OCI-LY1 (cell line): ENCODE results near the gene IGLL5.
A peak's percentile ranks its signal among the peaks of the same experiment; 100 is the strongest.

Experiments used
- H2AFZ ChIP-seq: fragments of 200-600 bp; sonication (generic), shearing (Covaris generic); 2 replicates; pipeline ENCODE4 v1.6.0; 2014; ENCODE audit warnings: antibody characterized with exemption, mild to moderate bottlenecking, low read length
- H3F3A ChIP-seq: fragments of 200-600 bp; sonication (generic), shearing (Covaris generic); 2 replicates; pipeline ENCODE4 v1.6.0; 2014; ENCODE audit warnings: mild to moderate bottlenecking, antibody characterized with exemption, low read length, moderate library complexity; ENCODE audit not compliant: insufficient read depth
- H3K27ac ChIP-seq: fragments of 200-600 bp; sonication (generic); 2 replicates; pipeline ENCODE4 v1.5.1; 2014; ENCODE audit warnings: low read length, mixed run types, mild to moderate bottlenecking, low read depth; ENCODE audit not compliant: poor library complexity, severe bottlenecking
- H3K27me3 ChIP-seq: fragments of 200-600 bp; sonication (generic); 2 replicates; pipeline ENCODE4 v1.6.0; 2014; ENCODE audit warnings: antibody characterized with exemption, mild to moderate bottlenecking, low read length, moderate library complexity; ENCODE audit not compliant: insufficient read depth
- H3K36me3 ChIP-seq: fragments of 200-600 bp; sonication (generic); 2 replicates; pipeline ENCODE4 v1.6.1; 2014; ENCODE audit warnings: mild to moderate bottlenecking, antibody characterized with exemption, low read length, moderate library complexity, mixed read lengths; ENCODE audit not compliant: insufficient read depth
- H3K4me1 ChIP-seq: fragments of 200-600 bp; sonication (generic); 2 replicates; pipeline ENCODE4 v1.5.1; 2014; ENCODE audit warnings: mild to moderate bottlenecking, low read length, moderate library complexity; ENCODE audit not compliant: insufficient read depth, severe bottlenecking
- H3K4me2 ChIP-seq: fragments of 200-600 bp; sonication (generic), shearing (Covaris generic); 2 replicates; pipeline ENCODE4 v1.6.1; 2014; ENCODE audit warnings: low read length
- H3K4me3 ChIP-seq: fragments of 200-600 bp; sonication (generic); 2 replicates; pipeline ENCODE4 v1.5.1; 2014; ENCODE audit warnings: low read length, low read depth, mild to moderate bottlenecking, mixed read lengths; ENCODE audit not compliant: poor library complexity, severe bottlenecking
- H3K79me2 ChIP-seq: fragments of 200-600 bp; shearing (Covaris generic); 2 replicates; pipeline ENCODE4 v1.6.1; 2016; ENCODE audit warnings: mixed run types, low read length, mixed read lengths; ENCODE audit not compliant: insufficient read depth
- H3K9ac ChIP-seq: fragments of 200-600 bp; sonication (generic), shearing (Covaris generic); 2 replicates; pipeline ENCODE4 v1.6.1; 2014; ENCODE audit warnings: mild to moderate bottlenecking, low read length, mixed read lengths
- H3K9me2 ChIP-seq: fragments of 200-600 bp; sonication (generic), shearing (Covaris generic); 2 replicates; pipeline ENCODE4 v1.6.1; 2014; ENCODE audit warnings: low read depth, mild to moderate bottlenecking, low read length, mixed read lengths
- H3K9me3 ChIP-seq: fragments of 200-600 bp; shearing (Covaris generic); 2 replicates; pipeline ENCODE4 v1.6.1; 2014; ENCODE audit warnings: low read length, mixed read lengths
- H4K20me1 ChIP-seq: fragments of 200-600 bp; sonication (generic), shearing (Covaris generic); 2 replicates; pipeline ENCODE4 v1.6.0; 2016; ENCODE audit warnings: mild to moderate bottlenecking, low read length; ENCODE audit not compliant: insufficient read depth
- CTCF ChIP-seq: fragments of 200-600 bp; sonication (generic), shearing (Covaris generic); IDR thresholded peaks from 2 replicates; pipeline ENCODE4 v1.5.1; 2017; ENCODE audit warnings: mild to moderate bottlenecking, antibody characterized with exemption, low read length, moderate library complexity, mixed read lengths
- EZH2 ChIP-seq: fragments of 200-600 bp; sonication (generic), shearing (Covaris generic); IDR thresholded peaks from 2 replicates; pipeline ENCODE4 v1.8.0; 2017; ENCODE audit warnings: borderline replicate concordance, mixed run types, mild to moderate bottlenecking, antibody characterized with exemption, low read length, moderate library complexity, mixed read lengths

IGLL5 gene

GRCh38 chr22:22866381-22867111, 21.1 kb upstream of the IGLL5 start:
- Histone ChIP-seq H3K9ac (peak overlapping the region; percentile 79), H3K4me2 (peak overlapping the region; percentile 63), H3K4me3 (peak overlapping the region; percentile 35), H3K79me2 (peaks cover 23% of the 10 kb centered on the region), H3K4me1 (peaks cover 84% of the 10 kb centered on the region), H3K27me3 (no peaks in the 10 kb centered on the region), H3K9me2 (no peaks in the 10 kb centered on the region), H3K9me3 (no peaks in the 10 kb centered on the region), H4K20me1 (no peaks in the 10 kb centered on the region), H3K36me3 (peaks cover 11% of the 10 kb centered on the region), H3F3A (peaks cover 15% of the 10 kb centered on the region), H3K27ac (peak overlapping the region; percentile 100), H2AFZ (no peak overlapping the region)
- TF ChIP-seq EZH2 (no peak), CTCF (no peak)

DNA sequence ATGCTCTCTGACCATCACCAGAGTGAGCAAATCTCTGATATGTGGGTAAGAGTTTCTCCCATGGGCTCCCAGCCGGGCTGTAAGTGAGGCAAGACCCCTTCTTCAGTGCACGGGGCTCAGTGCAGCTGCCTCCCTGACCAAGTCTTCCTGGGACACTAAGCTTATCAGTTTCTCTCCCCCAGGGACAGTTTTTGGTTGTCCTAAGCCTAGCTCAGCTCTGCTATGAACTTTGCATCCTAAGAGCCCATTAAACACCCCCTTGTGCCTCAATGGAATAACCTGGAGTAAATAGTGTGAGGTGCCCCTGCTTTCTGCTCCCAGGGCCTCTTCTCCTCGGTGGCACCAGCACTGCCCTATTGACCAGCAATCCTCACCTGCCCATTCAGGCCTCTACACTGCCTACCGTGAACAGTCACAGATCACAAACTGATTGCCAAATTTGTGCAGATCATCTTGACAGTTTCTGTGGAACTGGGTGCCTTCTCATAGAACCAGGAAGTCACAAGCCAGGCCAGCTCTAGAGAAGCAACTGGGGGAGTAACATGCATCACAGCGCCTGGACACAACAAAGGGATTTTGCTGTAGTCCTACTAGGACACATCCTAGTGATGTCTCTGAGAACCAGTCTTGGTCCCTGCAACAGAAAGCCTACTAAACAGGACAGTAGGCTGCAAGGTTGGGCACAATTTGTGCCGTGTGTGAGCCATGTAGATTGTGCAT, 19.5 kb upstream of the IGLL5 start:
- TF ChIP-seq EZH2 (no peak), CTCF (no peak)
- H3K4me3 ChIP-seq: peak overlapping the region; percentile 35
- H3K9me2 ChIP-seq: no peaks in the 10 kb centered on the region
- H3K4me2 ChIP-seq: peak overlapping the region; percentile 63
- no peak overlapping the region for H2AFZ ChIP-seq
- H3K9me3 ChIP-seq: no peaks in the 10 kb centered on the region
- H3F3A ChIP-seq: peaks cover 15% of the 10 kb centered on the region
- H3K9ac ChIP-seq: peak overlapping the region; percentile 79
- peak overlapping the region; percentile 100 for H3K27ac ChIP-seq
- peaks cover 9% of the 10 kb centered on the region; the same call in 1 of the 2 replicates for H3K79me2 ChIP-seq
- H3K27me3 ChIP-seq: no peaks in the 10 kb centered on the region
- no peaks in the 10 kb centered on the region for H4K20me1 ChIP-seq
- peaks cover 99% of the 10 kb centered on the region for H3K4me1 ChIP-seq
- H3K36me3 ChIP-seq: no peaks in the 10 kb centered on the region

DNA sequence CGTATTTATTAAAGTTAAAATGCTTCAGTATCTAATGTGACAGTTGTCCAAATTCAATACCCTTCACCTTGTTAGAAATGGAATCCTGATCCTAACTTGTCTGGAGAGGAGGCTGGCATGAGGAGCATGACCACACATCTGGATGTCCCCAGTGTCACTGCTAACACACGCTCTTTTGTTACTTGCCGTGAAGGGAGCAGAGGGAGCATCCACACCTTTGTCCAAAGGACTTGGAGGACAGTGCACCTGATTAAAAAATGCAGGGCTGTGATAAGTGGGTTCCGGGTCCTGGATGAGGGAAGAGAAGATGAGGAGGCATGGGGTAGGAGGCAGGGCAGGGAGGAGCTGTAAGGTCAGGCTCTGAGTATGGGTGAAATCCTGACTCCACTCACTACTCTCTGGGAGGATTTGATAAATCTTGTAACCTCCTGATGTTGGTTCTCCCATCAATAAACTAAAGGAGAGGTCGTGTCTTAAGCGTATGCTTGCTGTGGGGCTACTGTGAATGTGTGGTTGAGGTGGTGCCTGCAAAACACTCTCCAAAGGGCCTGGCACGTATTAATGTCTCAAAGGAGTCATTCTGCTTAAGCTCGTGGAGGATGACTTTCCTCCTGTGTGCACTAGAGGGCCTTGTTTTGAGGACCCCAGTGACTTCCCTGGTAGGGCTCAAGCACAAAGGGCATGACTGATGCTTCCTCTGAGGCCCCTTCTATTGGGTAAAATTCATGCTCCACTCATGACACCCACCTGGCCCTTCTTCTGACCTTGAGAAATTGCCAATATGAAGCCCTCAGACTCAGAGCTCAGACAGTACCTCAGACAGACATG, 16.8 kb upstream of the IGLL5 start:
- Histone ChIP-seq H3K36me3 (no peaks in the 10 kb centered on the region), H3K4me2 (peak overlapping the region; percentile 49), H3K79me2 (no peaks in the 10 kb centered on the region), H4K20me1 (no peaks in the 10 kb centered on the region), H3K4me1 (peaks cover 77% of the 10 kb centered on the region), H3K27me3 (no peaks in the 10 kb centered on the region), H3K27ac (peak overlapping the region; percentile 100), H3K9ac (peak overlapping the region; percentile 60), H3K9me3 (no peaks in the 10 kb centered on the region), H3K9me2 (no peaks in the 10 kb centered on the region), H3F3A (peaks cover 9% of the 10 kb centered on the region), H2AFZ (no peak overlapping the region), H3K4me3 (peak overlapping the region; percentile 12)
- peak; percentile 47; the same call in 1 of the 2 replicates for TF ChIP-seq CTCF
- no peak for TF ChIP-seq EZH2
